A673 (cell line): Measurements from ENCODE around the gene DNM2. TPM values are rescaled to one million over a fixed set of nuclear protein-coding genes. Genes with fewer than 3 reads are reported as not detected.

ENCODE experiments used
- BruUV-seq: library from RNA; stranded (reverse); fragments of 400-500 nt; replicated peaks from 2 replicates; lab custom pipeline; 2021; lab: Mats Ljungman, UMichigan
- CTCF ChIA-PET: fragments of 300-600 bp; sonication (Branson Sonifier 250); formaldehyde crosslinking; loops from one replicate; lab custom pipeline; 2022; ENCODE audit warnings: antibody characterized with exemption; lab: Charles Lee
- POLR2A ChIA-PET: fragments of 300-600 bp; sonication (Branson Sonifier 250); formaldehyde crosslinking; loops from one replicate; lab custom pipeline; 2022; ENCODE audit warnings: antibody characterized with exemption; ENCODE audit not compliant: low non-redundant PET; lab: Charles Lee
- DNase-seq: peaks from one replicate; pipeline ENCODE4 v3.0.0-alpha.2; 2015; ENCODE audit warnings: low spot score
- H3K27ac ChIP-seq: fragments of 200-600 bp; sonication (generic); 2 replicates; pipeline ENCODE4 v1.5.1; 2016; ENCODE audit warnings: mixed run types, low read depth, mild to moderate bottlenecking, mixed read lengths, antibody characterized with exemption, low read length; ENCODE audit not compliant: poor library complexity, severe bottlenecking
- H3K27me3 ChIP-seq: fragments of 200-600 bp; sonication (generic); replicated peaks from 2 replicates; pipeline ENCODE4 v1.6.1; 2017; ENCODE audit warnings: mixed run types, low read depth, mild to moderate bottlenecking, mixed read lengths, antibody characterized with exemption, low read length; ENCODE audit not compliant: insufficient read depth, poor library complexity
- H3K36me3 ChIP-seq: fragments of 200-600 bp; sonication (generic); 2 replicates; pipeline ENCODE4 v1.6.1; 2016; ENCODE audit warnings: mixed run types, mild to moderate bottlenecking, mixed read lengths, antibody characterized with exemption, low read length; ENCODE audit not compliant: insufficient read depth, poor library complexity, severe bottlenecking
- H3K4me1 ChIP-seq: fragments of 200-600 bp; sonication (generic); 2 replicates; pipeline ENCODE4 v1.6.1; 2017; ENCODE audit warnings: mixed run types, mild to moderate bottlenecking, mixed read lengths, antibody characterized with exemption, low read length; ENCODE audit not compliant: insufficient read depth, poor library complexity, severe bottlenecking
- H3K4me3 ChIP-seq: fragments of 200-600 bp; sonication (generic); 2 replicates; pipeline ENCODE4 v1.5.1; 2016; ENCODE audit warnings: low read depth, mixed run types, mild to moderate bottlenecking, mixed read lengths, low read length; ENCODE audit not compliant: poor library complexity, severe bottlenecking
- H3K9me3 ChIP-seq: fragments of 200-600 bp; sonication (generic); 2 replicates; pipeline ENCODE4 v1.6.1; 2016; ENCODE audit warnings: mixed run types, low read depth, mild to moderate bottlenecking, mixed read lengths, antibody characterized with exemption, low read length; ENCODE audit not compliant: poor library complexity, severe bottlenecking
- CTCF ChIP-seq: fragments of 300-800, 200-600 bp; sonication (generic); conservative IDR thresholded peaks from 2 replicates; pipeline ENCODE4 v1.5.1; 2017; ENCODE audit warnings: low read depth, mild to moderate bottlenecking, antibody characterized with exemption, low read length, moderate library complexity, mixed read lengths
- EZH2 ChIP-seq: fragments of 200-600 bp; sonication (generic); IDR thresholded peaks from 2 replicates; pipeline ENCODE4 v1.6.1; 2017; ENCODE audit warnings: borderline replicate concordance, low read depth, mild to moderate bottlenecking, mixed read lengths, antibody characterized with exemption, low read length; ENCODE audit not compliant: poor library complexity, severe bottlenecking
- intact Hi-C: fragments of 100-400 bp; cut with micrococcal nuclease; formaldehyde crosslinking; loops from one replicate; pipeline ENCODE4 v1.10.0; 2022; ENCODE audit not compliant: unreplicated experiment
- total RNA-seq: library from RNA; stranded (reverse); gene quantifications from 2 replicates; pipeline ENCODE4 v1.2.3, GENCODE V29; 2021

DNM2 gene
- total RNA-seq, 1 experiment from 2014 or later, result 143 TPM

DNA sequence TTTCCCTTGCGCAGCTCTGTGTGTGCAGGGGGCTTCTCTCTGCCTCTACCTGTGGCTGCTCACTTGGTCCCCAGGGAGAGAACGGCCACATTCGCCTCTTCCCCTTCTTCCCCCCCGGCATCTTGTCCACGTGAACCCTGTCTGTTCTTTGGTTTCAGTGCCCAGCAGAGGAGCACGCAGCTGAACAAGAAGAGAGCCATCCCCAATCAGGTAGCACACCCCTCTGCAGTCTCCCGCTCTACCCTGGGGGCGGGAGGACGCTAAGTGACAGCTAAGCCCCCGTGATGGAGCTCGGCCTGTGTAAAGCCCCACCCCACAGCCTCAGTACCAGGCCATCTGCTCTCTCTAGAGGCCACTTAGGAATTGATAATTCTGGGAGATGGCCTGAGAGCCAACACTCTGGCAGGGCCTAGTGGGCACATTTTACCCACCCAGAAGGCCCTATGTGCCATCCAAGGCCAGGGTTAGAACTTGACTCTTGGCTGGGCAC, 87.9 kb downstream of the DNM2 start:
- ChIA-PET POLR2A (no interaction called here), CTCF (interaction anchor here (1.0 kb wide), 1 partner anchor 88 kb away, joined by 3 read pairs; the partner anchor contains the start of gene DNM2)
- DNase-seq, result no peak
- intact Hi-C loops, result no loop called here
- TF ChIP-seq EZH2, result no peak
- TF ChIP-seq CTCF, result no peak
- H3K27me3 ChIP-seq, result no peaks in the 10 kb centered on the region
- BruUV-seq, result no TSS peak
- H3K4me1 ChIP-seq, result no peaks in the 10 kb centered on the region
- H3K9me3 ChIP-seq, result no peaks in the 10 kb centered on the region
- no peak overlapping the region for H3K4me3 ChIP-seq
- peaks cover 17% of the 10 kb centered on the region for H3K36me3 ChIP-seq
- H3K27ac ChIP-seq, result no peak overlapping the region

DNA sequence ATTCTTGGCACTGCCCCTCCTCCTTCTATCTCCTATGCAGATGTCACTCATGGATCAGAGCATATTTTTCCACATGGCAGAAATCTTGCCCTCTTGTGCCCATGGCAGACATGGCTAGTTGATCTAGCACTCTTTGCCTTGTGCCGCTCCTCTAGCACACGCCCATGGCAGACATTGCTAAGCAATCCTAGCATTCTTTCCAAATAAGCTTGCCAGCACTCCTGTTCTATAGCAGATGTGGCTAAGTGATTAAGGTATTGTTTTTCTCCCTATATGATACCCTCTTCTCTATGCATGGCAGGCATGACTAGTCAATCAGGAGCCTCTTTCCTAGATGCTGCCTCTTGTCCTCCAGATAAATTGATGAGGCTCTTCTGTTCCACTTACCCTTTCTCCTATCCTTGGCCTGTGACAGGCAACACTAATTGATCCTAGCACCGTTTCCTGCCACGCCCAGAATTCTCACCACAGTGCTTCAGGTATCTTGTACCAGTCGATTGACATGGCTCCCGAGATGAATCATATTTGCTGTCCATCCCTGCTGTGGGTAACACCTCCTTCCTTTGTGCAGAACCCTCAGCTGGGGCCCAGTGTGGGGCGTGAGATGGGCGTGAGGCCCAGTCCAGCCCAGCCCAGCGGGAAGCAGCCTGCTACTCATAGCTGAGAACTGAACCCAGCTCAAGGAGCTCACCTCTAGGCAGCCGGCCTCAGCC, 91.2 kb downstream of the DNM2 start:
- no TSS peak for BruUV-seq
- intact Hi-C loops, result no loop called here
- no peak for DNase-seq
- H3K9me3 ChIP-seq, result no peaks in the 10 kb centered on the region
- H3K36me3 ChIP-seq, result peaks cover 6% of the 10 kb centered on the region
- ChIA-PET CTCF (interaction anchor here (0.7 kb wide), 1 partner anchor 20 kb away, joined by 5 read pairs; no protein-coding TSS in a partner anchor), POLR2A (no interaction called here)
- TF ChIP-seq CTCF (no peak), EZH2 (no peak)
- no peak overlapping the region for H3K4me3 ChIP-seq
- no peak overlapping the region for H3K27ac ChIP-seq
- H3K27me3 ChIP-seq, result no peaks in the 10 kb centered on the region
- H3K4me1 ChIP-seq, result peaks cover 8% of the 10 kb centered on the region

DNA sequence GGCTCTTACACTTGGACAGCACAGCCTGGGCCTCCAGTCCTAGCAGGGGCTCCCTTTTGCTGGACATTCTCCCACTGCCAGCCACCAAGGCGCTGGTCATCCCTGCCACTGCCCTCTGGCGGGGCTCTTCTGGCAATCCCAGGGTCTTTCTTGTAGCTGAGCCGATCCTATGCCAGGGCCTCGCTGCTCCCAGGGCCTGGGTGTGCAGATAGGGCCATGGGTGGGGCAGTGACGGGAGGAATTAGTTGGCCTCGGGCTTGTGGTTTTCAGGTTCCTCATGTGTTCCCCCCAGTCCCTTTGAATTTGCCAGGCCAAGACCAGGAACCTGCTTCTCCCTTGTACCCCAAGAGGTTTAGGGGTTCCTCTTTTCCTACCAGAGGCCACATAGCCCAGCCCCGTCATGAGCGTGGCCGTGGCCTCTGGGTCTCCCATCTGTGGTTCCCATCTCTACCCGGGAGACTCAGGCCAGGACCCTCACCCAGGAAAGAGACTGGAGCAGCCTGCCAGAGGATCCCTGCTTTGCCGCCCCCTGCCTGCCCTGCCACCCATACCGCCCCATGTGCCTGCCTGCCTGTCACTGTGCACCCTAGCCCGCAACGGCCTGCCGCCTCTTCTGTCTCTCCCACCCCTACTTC, 91.9 kb downstream of the DNM2 start:
- intact Hi-C loops, result no loop called here
- no peak for DNase-seq
- Histone ChIP-seq H3K36me3 (peaks cover 4% of the 10 kb centered on the region), H3K9me3 (no peaks in the 10 kb centered on the region), H3K27me3 (no peaks in the 10 kb centered on the region), H3K4me3 (no peak overlapping the region), H3K27ac (no peak overlapping the region), H3K4me1 (peaks cover 8% of the 10 kb centered on the region)
- ChIA-PET POLR2A (no interaction called here), CTCF (no interaction called here)
- TF ChIP-seq EZH2 (no peak), CTCF (no peak)
- no TSS peak for BruUV-seq
